Thoracic aorta (tissue), 2 donors: ENCODE data around the gene GRID2IP. TPM values are rescaled to one million over a fixed set of nuclear protein-coding genes. Genes with fewer than 3 reads are reported as not detected.

Experiments used
- ATAC-seq: fragments of 150-250 bp; one replicate; pipeline ENCODE4 v1.8.0; 2017; ENCODE audit warnings: low read depth; ENCODE audit not compliant: insufficient number of reproducible peaks, low FRiP score
- DNase-seq: peaks from one replicate; pipeline ENCODE4 v3.0.0-alpha.2; 2020; ENCODE audit warnings: low spot score
- H3K27ac ChIP-seq, 2 donors: fragments of 200-600 bp; sonication (generic); 1 replicate in 1 of 2; 2 replicates in 1 of 2; pipeline ENCODE4 v1.5.1; 2016; ENCODE audit warnings: mild to moderate bottlenecking in 2 of 2, moderate library complexity in 2 of 2
- H3K27me3 ChIP-seq: fragments of 200-600 bp; sonication (generic); replicated peaks from 2 replicates; pipeline ENCODE4 v1.6.0; 2016; ENCODE audit warnings: mild to moderate bottlenecking; ENCODE audit not compliant: insufficient read depth
- H3K36me3 ChIP-seq: fragments of 200-600 bp; sonication (generic); one replicate; pipeline ENCODE4 v1.5.1; 2016
- H3K4me1 ChIP-seq, 2 donors: fragments of 200-600 bp; sonication (generic); 1 replicate in 1 of 2; 2 replicates in 1 of 2; pipeline versions ENCODE4 v1.5.1 to v1.6.0; 2016; ENCODE audit warnings: low read depth in 2 of 2, mild to moderate bottlenecking in 1 of 2; ENCODE audit not compliant: control insufficient read depth in 1 of 2
- H3K4me3 ChIP-seq: fragments of 200-600 bp; sonication (generic); 2 replicates; pipeline ENCODE4 v1.5.1; 2016; ENCODE audit warnings: mild to moderate bottlenecking
- H3K9me3 ChIP-seq: fragments of 200-600 bp; sonication (generic); 2 replicates; pipeline ENCODE4 v1.5.1; 2016
- total RNA-seq, 2 donors: library from RNA; depleted of rRNA; stranded (reverse); fragments of >200 nt; gene quantifications; one replicate each; pipeline versions ENCODE4 v1.1.0 to v1.2.3, GENCODE V29; 2016
- TF ChIP-seq, protein P1 (sequence below): fragments of 200-600 bp; sonication (generic); IDR thresholded peaks from one replicate; pipeline ENCODE4 v1.5.1; 2019; ENCODE audit warnings: antibody characterized with exemption

The GRID2IP gene
- total RNA-seq, 2 donors from 2014 or later, result 0.14 to 0.35 TPM

- Histone ChIP-seq H3K4me1 (no peaks in the 10 kb centered on the region), H3K4me3 (no peak overlapping the region), H3K27ac (no peak overlapping the region), H3K36me3 (no peaks in the 10 kb centered on the region), H3K9me3 (no peaks in the 10 kb centered on the region), H3K27me3 (no peaks in the 10 kb centered on the region)
- ATAC-seq (no peak), DNase-seq (no peak)
- TF ChIP-seq, protein P1, sequence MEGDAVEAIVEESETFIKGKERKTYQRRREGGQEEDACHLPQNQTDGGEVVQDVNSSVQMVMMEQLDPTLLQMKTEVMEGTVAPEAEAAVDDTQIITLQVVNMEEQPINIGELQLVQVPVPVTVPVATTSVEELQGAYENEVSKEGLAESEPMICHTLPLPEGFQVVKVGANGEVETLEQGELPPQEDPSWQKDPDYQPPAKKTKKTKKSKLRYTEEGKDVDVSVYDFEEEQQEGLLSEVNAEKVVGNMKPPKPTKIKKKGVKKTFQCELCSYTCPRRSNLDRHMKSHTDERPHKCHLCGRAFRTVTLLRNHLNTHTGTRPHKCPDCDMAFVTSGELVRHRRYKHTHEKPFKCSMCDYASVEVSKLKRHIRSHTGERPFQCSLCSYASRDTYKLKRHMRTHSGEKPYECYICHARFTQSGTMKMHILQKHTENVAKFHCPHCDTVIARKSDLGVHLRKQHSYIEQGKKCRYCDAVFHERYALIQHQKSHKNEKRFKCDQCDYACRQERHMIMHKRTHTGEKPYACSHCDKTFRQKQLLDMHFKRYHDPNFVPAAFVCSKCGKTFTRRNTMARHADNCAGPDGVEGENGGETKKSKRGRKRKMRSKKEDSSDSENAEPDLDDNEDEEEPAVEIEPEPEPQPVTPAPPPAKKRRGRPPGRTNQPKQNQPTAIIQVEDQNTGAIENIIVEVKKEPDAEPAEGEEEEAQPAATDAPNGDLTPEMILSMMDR, result no peak
Measured at GRCh38 chr7:6520163-6520981, 30.9 kb downstream of the GRID2IP start.

DNA sequence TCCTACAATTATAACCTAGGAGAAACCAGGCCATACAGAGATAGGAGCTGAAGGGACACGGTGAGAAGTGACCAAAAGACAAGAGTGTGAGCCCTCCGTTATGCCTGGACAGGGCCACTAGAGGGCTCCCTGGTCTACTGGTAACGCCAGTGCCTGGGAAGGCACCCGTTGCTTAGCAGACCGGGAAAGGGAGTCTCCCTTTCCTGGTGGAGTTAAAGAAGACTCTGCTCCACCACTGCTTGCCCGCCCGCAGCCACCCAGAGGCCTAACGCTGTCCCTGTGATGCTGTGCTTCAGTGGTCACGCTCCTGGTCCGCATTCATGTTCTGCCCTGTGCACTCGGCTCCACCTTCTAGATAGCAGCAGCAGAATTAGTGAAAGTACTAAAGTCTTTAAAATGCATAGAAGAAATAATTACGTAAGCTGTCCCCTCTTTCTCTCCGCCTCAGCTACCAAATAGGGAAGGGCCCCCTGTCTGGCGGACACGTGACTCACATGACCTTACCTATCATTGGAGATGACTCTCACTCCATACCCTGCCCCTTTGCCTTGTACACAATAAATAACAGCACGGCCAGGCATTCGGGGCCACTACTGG is 34.8 kb downstream of the GRID2IP start:
- Histone ChIP-seq H3K4me1 (no peaks in the 10 kb centered on the region), H3K9me3 (no peaks in the 10 kb centered on the region), H3K27me3 (no peaks in the 10 kb centered on the region), H3K4me3 (peak overlapping the region; percentile 56), H3K36me3 (no peaks in the 10 kb centered on the region), H3K27ac (no peak overlapping the region)
- ATAC-seq (no peak), DNase-seq (peak; percentile 31)
- TF ChIP-seq, protein P1, result peak; percentile 78

DNA sequence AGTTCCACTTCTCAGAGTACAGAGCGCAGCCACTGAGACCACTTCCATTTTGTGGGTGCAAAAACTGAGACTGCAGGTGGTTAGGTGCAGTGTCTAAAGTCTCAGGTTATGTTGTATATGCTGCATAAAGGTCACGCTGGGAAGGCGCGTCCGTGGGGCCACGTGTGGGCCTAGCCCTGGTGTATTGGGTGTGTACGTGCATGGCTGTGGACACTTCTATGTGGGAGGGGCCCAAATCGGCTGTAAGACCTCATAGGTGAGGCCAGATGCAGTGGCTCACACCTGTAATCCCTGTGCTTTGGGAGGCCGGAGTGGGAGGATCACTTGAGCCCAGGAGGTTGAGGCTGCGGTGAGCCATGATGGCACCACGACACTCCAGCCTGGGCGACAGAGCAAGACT is 37.7 kb downstream of the GRID2IP start:
- ATAC-seq, result no peak
- Histone ChIP-seq H3K4me3 (no peak overlapping the region), H3K4me1 (no peaks in the 10 kb centered on the region)

GRCh38 chr7:6512892-6513291 is 38.4 kb downstream of the GRID2IP start:
- DNase-seq, result no peak
- H3K4me3 ChIP-seq, result no peak overlapping the region
- no peak overlapping the region for H3K27ac ChIP-seq
- H3K36me3 ChIP-seq, result no peaks in the 10 kb centered on the region
- ATAC-seq, result no peak
- no peaks in the 10 kb centered on the region for H3K9me3 ChIP-seq
- TF ChIP-seq, protein P1, result no peak
- H3K4me1 ChIP-seq, result no peaks in the 10 kb centered on the region
- H3K27me3 ChIP-seq, result no peaks in the 10 kb centered on the region

More for the DNA sequence above, 37.7 kb downstream of the GRID2IP start:
- Histone ChIP-seq H3K36me3 (no peaks in the 10 kb centered on the region), H3K27ac (no peak overlapping the region), H3K27me3 (no peaks in the 10 kb centered on the region), H3K9me3 (no peaks in the 10 kb centered on the region)
- no peak for DNase-seq
- TF ChIP-seq, protein P1, result no peak

DNA sequence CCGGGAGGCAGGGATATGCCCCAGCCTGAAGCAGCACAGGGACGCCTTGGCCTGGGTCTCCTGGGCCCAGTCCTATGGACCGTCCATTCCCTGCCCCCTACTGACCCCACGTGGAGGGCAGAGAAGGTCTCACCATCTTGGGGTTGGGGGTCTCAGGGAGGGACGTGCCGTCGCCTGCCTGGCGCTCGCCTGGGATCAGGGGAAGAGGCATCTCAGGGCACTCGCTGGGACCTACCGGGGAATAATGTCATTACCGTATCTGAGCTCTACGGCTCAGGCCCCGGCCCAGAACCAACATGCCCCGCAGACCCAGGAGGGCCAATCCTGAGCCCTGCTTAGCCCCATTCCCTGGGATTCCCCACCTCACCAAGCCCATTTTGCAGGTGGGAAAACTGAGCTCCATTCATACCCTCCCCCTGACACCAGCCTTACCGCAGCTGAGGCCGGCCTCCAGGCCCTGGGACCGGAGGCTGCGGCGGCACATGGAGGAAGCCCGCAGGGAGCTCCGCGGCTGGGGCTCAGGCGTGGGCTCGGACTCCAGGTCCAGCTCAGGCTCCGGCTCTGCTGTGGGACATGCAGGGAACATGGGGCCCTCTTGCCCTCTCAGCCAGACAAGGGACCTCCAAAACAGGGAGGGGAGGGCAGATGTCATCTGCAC is 40.7 kb downstream of the GRID2IP start:
- no peaks in the 10 kb centered on the region for H3K36me3 ChIP-seq
- no peak for ATAC-seq
- no peaks in the 10 kb centered on the region for H3K4me1 ChIP-seq
- no peak overlapping the region for H3K27ac ChIP-seq
- H3K9me3 ChIP-seq, result no peaks in the 10 kb centered on the region
- DNase-seq, result no peak
- TF ChIP-seq, protein P1, result no peak
- no peaks in the 10 kb centered on the region for H3K27me3 ChIP-seq
- H3K4me3 ChIP-seq, result no peak overlapping the region
